ENCODE results near the gene KIF23.

The KIF23 gene

GRCh38 chr15:69384626-69385598 lies 29.2 kb upstream of the KIF23 start:
- no peaks in the 10 kb centered on the region for H3K79me2 ChIP-seq (ENCODE audit: insufficient read depth, low read length)
- H3K9ac ChIP-seq (ENCODE audit: low read depth, low read length): no peak overlapping the region
- H3K4me1 ChIP-seq (ENCODE audit: insufficient read depth, low read length): no peaks in the 10 kb centered on the region
- H2AFZ ChIP-seq (ENCODE audit: low read depth, low read length): no peak overlapping the region
- ATAC-seq (ENCODE audit: insufficient read depth, low read depth) (no peak), DNase-seq (no peak)
- H4K20me1 ChIP-seq (ENCODE audit: insufficient read depth, low read length): no peaks in the 10 kb centered on the region
- no peak overlapping the region for H3K4me2 ChIP-seq (ENCODE audit: insufficient read depth, low read length)
- no peaks in the 10 kb centered on the region for H3K36me3 ChIP-seq (ENCODE audit: insufficient read depth, low read length)
- TF ChIP-seq EZH2 (IDR thresholded peaks at IDR 0.05; ENCODE audit: borderline replicate concordance, low read depth, low read length, severe bottlenecking): no peak
- TF ChIP-seq CTCF (IDR thresholded peaks at IDR 0.05; ENCODE audit: borderline replicate concordance, extremely low read depth, low read length, poor library complexity, severe bottlenecking): no peak
- no peaks in the 10 kb centered on the region for H3K9me3 ChIP-seq (ENCODE audit: insufficient read depth, low read length, severe bottlenecking)
- H3K27ac ChIP-seq (ENCODE audit: low read length): no peak overlapping the region
- H3K4me3 ChIP-seq (ENCODE audit: low read depth in 1 of 2, low read length in 2 of 2): no peak overlapping the region
- no peaks in the 10 kb centered on the region for H3K27me3 ChIP-seq (ENCODE audit: insufficient read depth, low read length, poor library complexity)

GRCh38 chr15:69385831-69386230 lies 28.3 kb upstream of the KIF23 start:
- H3K27ac ChIP-seq (ENCODE audit: low read length): no peak overlapping the region
- no peaks in the 10 kb centered on the region for H3K36me3 ChIP-seq (ENCODE audit: insufficient read depth, low read length)
- no peak overlapping the region for H3K4me2 ChIP-seq (ENCODE audit: insufficient read depth, low read length)
- H3K79me2 ChIP-seq (ENCODE audit: insufficient read depth, low read length): no peaks in the 10 kb centered on the region
- H3K9me3 ChIP-seq (ENCODE audit: insufficient read depth, low read length, severe bottlenecking): no peaks in the 10 kb centered on the region
- no peaks in the 10 kb centered on the region for H3K27me3 ChIP-seq (ENCODE audit: insufficient read depth, low read length, poor library complexity)
- no peak for TF ChIP-seq CTCF (IDR thresholded peaks at IDR 0.05; ENCODE audit: borderline replicate concordance, extremely low read depth, low read length, poor library complexity, severe bottlenecking)
- no peak for TF ChIP-seq EZH2 (IDR thresholded peaks at IDR 0.05; ENCODE audit: borderline replicate concordance, low read depth, low read length, severe bottlenecking)
- DNase-seq (no peak), ATAC-seq (ENCODE audit: insufficient read depth, low read depth) (no peak)
- no peak overlapping the region for H3K9ac ChIP-seq (ENCODE audit: low read depth, low read length)
- no peaks in the 10 kb centered on the region for H3K4me1 ChIP-seq (ENCODE audit: insufficient read depth, low read length)
- no peaks in the 10 kb centered on the region for H4K20me1 ChIP-seq (ENCODE audit: insufficient read depth, low read length)
- no peak overlapping the region for H2AFZ ChIP-seq (ENCODE audit: low read depth, low read length)
- H3K4me3 ChIP-seq (ENCODE audit: low read depth in 1 of 2, low read length in 2 of 2): no peak overlapping the region

- H3K9me3 ChIP-seq (ENCODE audit: insufficient read depth, low read length, severe bottlenecking): no peaks in the 10 kb centered on the region
- H3K27ac ChIP-seq (ENCODE audit: low read length): no peak overlapping the region
- no peak for DNase-seq
- no peaks in the 10 kb centered on the region for H3K79me2 ChIP-seq (ENCODE audit: insufficient read depth, low read length)
- no peaks in the 10 kb centered on the region for H4K20me1 ChIP-seq (ENCODE audit: insufficient read depth, low read length)
- H3K4me1 ChIP-seq (ENCODE audit: insufficient read depth, low read length): no peaks in the 10 kb centered on the region
- H3K4me2 ChIP-seq (ENCODE audit: insufficient read depth, low read length): no peak overlapping the region
- no peak overlapping the region for H3K9ac ChIP-seq (ENCODE audit: low read depth, low read length)
- H3K36me3 ChIP-seq (ENCODE audit: insufficient read depth, low read length): no peaks in the 10 kb centered on the region
- ATAC-seq (ENCODE audit: insufficient read depth, low read depth): no peak
- TF ChIP-seq CTCF (IDR thresholded peaks at IDR 0.05; ENCODE audit: borderline replicate concordance, extremely low read depth, low read length, poor library complexity, severe bottlenecking) (no peak), EZH2 (IDR thresholded peaks at IDR 0.05; ENCODE audit: borderline replicate concordance, low read depth, low read length, severe bottlenecking) (no peak)
- H2AFZ ChIP-seq (ENCODE audit: low read depth, low read length): no peak overlapping the region
- no peak overlapping the region for H3K4me3 ChIP-seq (ENCODE audit: low read depth in 1 of 2, low read length in 2 of 2)
- H3K27me3 ChIP-seq (ENCODE audit: insufficient read depth, low read length, poor library complexity): no peaks in the 10 kb centered on the region
Measured at GRCh38 chr15:69386284-69386683, 27.9 kb upstream of the KIF23 start.
